Aorta (tissue), 5 donors: ENCODE measurements around the gene FLNB. TPM values are rescaled to one million over a fixed set of nuclear protein-coding genes. Genes with fewer than 3 reads are reported as not detected.
A peak's percentile ranks its signal among the peaks of the same experiment; 100 is the strongest.

Source experiments
- ATAC-seq: fragments of 200-7000 bp; cut with Tn5 transposase; one replicate; pipeline ENCODE4 v1.9.1; 2022; ENCODE audit warnings: moderate library complexity; ENCODE audit not compliant: low FRiP score
- DNase-seq, 2 donors: peaks; one replicate each; pipeline ENCODE4 v3.0.0-alpha.2; 2020
- H3K27ac ChIP-seq, 2 donors: one replicate each; pipeline ENCODE4 v1.5.1; 2013; ENCODE audit warnings: low read length in 2 of 2, mild to moderate bottlenecking in 2 of 2, moderate library complexity in 2 of 2, control low read depth in 1 of 2, inconsistent platforms in 1 of 2, low read depth in 1 of 2
- H3K27me3 ChIP-seq, 2 donors: one replicate each; pipeline ENCODE4 v1.6.1; 2013; ENCODE audit warnings: control low read depth in 1 of 2, low read length in 1 of 2, mild to moderate bottlenecking in 1 of 2, moderate library complexity in 1 of 2; ENCODE audit not compliant: insufficient read depth in 2 of 2, control insufficient read depth in 1 of 2
- H3K36me3 ChIP-seq, 2 donors: one replicate each; pipeline ENCODE4 v1.6.1; 2013; ENCODE audit warnings: control low read depth in 1 of 2, low read length in 1 of 2, mild to moderate bottlenecking in 1 of 2; ENCODE audit not compliant: insufficient read depth in 2 of 2, control insufficient read depth in 1 of 2
- H3K4me1 ChIP-seq, 2 donors: one replicate each; pipeline ENCODE4 v1.6.1; 2013; ENCODE audit warnings: low read length in 2 of 2, control low read depth in 1 of 2, mild to moderate bottlenecking in 1 of 2, moderate library complexity in 1 of 2; ENCODE audit not compliant: insufficient read depth in 2 of 2, control insufficient read depth in 1 of 2
- H3K4me3 ChIP-seq, 2 donors: one replicate each; pipeline ENCODE4 v1.5.1; 2013; ENCODE audit warnings: low read length in 2 of 2, control low read depth in 1 of 2, mild to moderate bottlenecking in 1 of 2
- H3K9me3 ChIP-seq: one replicate; pipeline ENCODE4 v1.6.1; 2013; ENCODE audit warnings: mild to moderate bottlenecking, low read length; ENCODE audit not compliant: control insufficient read depth
- WGBS, 2 donors: extraction: QIAGEN DNeasy Blood & Tissue Kit; methylation state at CpG; one replicate each; pipeline ENCODE4 v1.1.7; 2013; 5-methylcytosine and 5-hydroxymethylcytosine counted together
- intact Hi-C, 2 donors: fragments of 100-400 bp; cut with DNase I; formaldehyde crosslinking; loops; one replicate each; pipeline versions ENCODE4 v1.14.2 to v1.15.0; 2022
- polyA plus RNA-seq, 2 donors: library from polyadenylated mRNA; stranded (reverse); fragments of 200-250 nt; gene quantifications; one replicate each; pipeline ENCODE4 v1.2.3, GENCODE V29; 2013
- total RNA-seq, 2 donors: library from RNA; stranded (reverse); fragmentation: NEBNext Ultra II Directional; extraction: Animal tissue kit (Norgen Biotek cat#: 25700); gene quantifications; one replicate each; pipeline ENCODE4 v1.2.1, GENCODE V29; 2021
- donor health status: healthy with polysubstance abuse.
- donor health status: Bipolar disorder and iron deficiency.
- donor health status: DM: no; HTN: no; CAD: no.
- donor health status: DM: no; HTN: no; CAD: no.
- donor health status: DM: yes; HTN: yes; CAD: no.

FLNB gene
- total and polyA plus RNA-seq, 4 donors, result 33.3 to 254 (median 125) TPM

GRCh38 chr3:58217209-58217811, 209.1 kb downstream of the FLNB start:
- Histone ChIP-seq H3K4me3 (no peak overlapping the region), H3K9me3 (no peaks in the 10 kb centered on the region), H3K36me3 (no peaks in the 10 kb centered on the region), H3K4me1 (no peaks in the 10 kb centered on the region), H3K27me3 (no peaks in the 10 kb centered on the region), H3K27ac (no peak overlapping the region)
- DNase-seq (peak; percentile 86 to 90), ATAC-seq (peak; percentile 81)
- intact Hi-C loops, result loop anchor here in 1 of 2 donors (2.0 to 5.0 kb wide), 2 partner anchors 40 to 209 kb away; partner anchors contain the start of gene FLNB
- WGBS, 2 donors, result 25 to 28% methylated on average over 15 of the region's 15 CpGs

- H3K4me1 ChIP-seq, result no peaks in the 10 kb centered on the region
- 96% methylated on average over 1 of the region's 1 CpG for WGBS, 2 donors
- intact Hi-C loops, result loop anchor here in 1 of 2 donors (5.0 kb wide), 1 partner anchor 42 kb away; no protein-coding TSS in a partner anchor
- no peak for DNase-seq
- no peaks in the 10 kb centered on the region for H3K9me3 ChIP-seq
- no peak overlapping the region for H3K27ac ChIP-seq
- H3K4me3 ChIP-seq, result no peak overlapping the region
- H3K27me3 ChIP-seq, result no peaks in the 10 kb centered on the region
- H3K36me3 ChIP-seq, result no peaks in the 10 kb centered on the region
- ATAC-seq, result no peak
Measured at GRCh38 chr3:58218904-58219303, 210.7 kb downstream of the FLNB start.

Other genes with a start within 250 kb of the FLNB start
- gene DNASE1L3, start 202.6 kb downstream of the FLNB start, total RNA-seq, result 10 to 100 TPM in 1 of 2 donors, 1 to 10 TPM in 1; 4.3 to 19.8 TPM
- 1 to 10 TPM; 1.4 to 7.0 TPM for gene DNASE1L3, start 202.6 kb downstream of the FLNB start, polyA plus RNA-seq
- gene ABHD6, start 229.4 kb downstream of the FLNB start, total RNA-seq, result 10 to 100 TPM in 1 of 2 donors, 1 to 10 TPM in 1; 7.6 to 10.4 TPM
- 1 to 10 TPM; 5.9 to 7.1 TPM for gene ABHD6, start 229.4 kb downstream of the FLNB start, polyA plus RNA-seq